H1 (cell line): ENCODE data around the gene MGMT. TPM values are rescaled to one million over a fixed set of nuclear protein-coding genes. Genes with fewer than 3 reads are reported as not detected.

Source experiments
- CTCF ChIA-PET: fragments of 300-600 bp; sonication (Branson Sonifier 250); formaldehyde crosslinking; loops from one replicate; lab custom pipeline; 2021; ENCODE audit not compliant: partially characterized antibody; lab: Charles Lee
- POLR2A ChIA-PET: fragments of 300-600 bp; sonication (Branson Sonifier 250); formaldehyde crosslinking; loops from one replicate; lab custom pipeline; 2021; ENCODE audit warnings: inconsistent platforms; ENCODE audit not compliant: partially characterized antibody; lab: Charles Lee
- DNase-seq, 2 experiments: peaks; one replicate each; pipeline versions ENCODE4 v3.0.0 to v3.0.0-alpha.2; 2010 to 2022; ENCODE audit warnings: low spot score in 2 of 2, low read depth in 1 of 2, mixed read lengths in 1 of 2
- FAIRE-seq: peaks from 2 replicates; lab custom pipeline; 2011; peaks lifted over from hg19 to GRCh38; lab: Jason Lieb, UNC
- H2AFZ ChIP-seq: 2 replicates; pipeline ENCODE4 v1.8.1; 2012; ENCODE audit warnings: low read length, inconsistent platforms
- H2AK5ac ChIP-seq: 2 replicates; pipeline ENCODE4 v1.6.1; 2013; ENCODE audit warnings: low read depth, low read length
- H2BK120ac ChIP-seq: replicated peaks from 2 replicates; pipeline ENCODE3; 2013; ENCODE audit warnings: low read depth, low read length, inconsistent platforms
- H2BK12ac ChIP-seq: 2 replicates; pipeline ENCODE4 v1.6.1; 2013; ENCODE audit warnings: low read depth, low read length
- H2BK15ac ChIP-seq: 2 replicates; pipeline ENCODE4 v1.6.1; 2013; ENCODE audit warnings: low read length
- H2BK20ac ChIP-seq: 2 replicates; pipeline ENCODE4 v1.6.1; 2013; ENCODE audit warnings: low read length
- H2BK5ac ChIP-seq: 2 replicates; pipeline ENCODE4 v1.6.1; 2013; ENCODE audit warnings: low read depth, low read length
- H3K14ac ChIP-seq: 2 replicates; pipeline ENCODE4 v1.6.1; 2013; ENCODE audit warnings: inconsistent platforms; ENCODE audit not compliant: insufficient read length
- H3K18ac ChIP-seq: 2 replicates; pipeline ENCODE4 v1.6.1; 2013; ENCODE audit warnings: low read length; ENCODE audit errors: extremely low read depth
- H3K23ac ChIP-seq: 2 replicates; pipeline ENCODE4 v1.6.1; 2013; ENCODE audit warnings: inconsistent platforms; ENCODE audit not compliant: insufficient read length
- H3K23me2 ChIP-seq: 2 replicates; pipeline ENCODE4 v1.6.1; 2013; ENCODE audit warnings: low read depth, low read length
- H3K27ac ChIP-seq: 2 replicates; pipeline ENCODE4 v1.6.1; 2011; ENCODE audit warnings: low read depth, low read length, inconsistent platforms
- H3K27me3 ChIP-seq, 4 experiments: replicated peaks in 1 of 4; 1 replicate in 1 of 4; 2 replicates in 3 of 4; pipeline versions ENCODE4 v1.6.1 to v1.8.1; 2011 to 2013; ENCODE audit warnings: low read length in 3 of 4, mild to moderate bottlenecking in 3 of 4, inconsistent platforms in 2 of 4, mixed read lengths in 2 of 4, moderate library complexity in 1 of 4; ENCODE audit not compliant: control insufficient read depth in 3 of 4, insufficient read depth in 3 of 4; ENCODE audit errors: extremely low read depth in 1 of 4
- H3K36me3 ChIP-seq, 4 experiments: 2 replicates each; pipeline versions ENCODE4 v1.6.1 to v1.8.1; 2011 to 2013; ENCODE audit warnings: mild to moderate bottlenecking in 4 of 4, low read length in 3 of 4, moderate library complexity in 2 of 4, control low read depth in 1 of 4, inconsistent platforms in 1 of 4; ENCODE audit not compliant: insufficient read depth in 4 of 4, control insufficient read depth in 2 of 4
- H3K4ac ChIP-seq: replicated peaks from 2 replicates; pipeline ENCODE3; 2013; ENCODE audit warnings: low read length, low read depth, mixed read lengths, inconsistent platforms; ENCODE audit not compliant: insufficient read length
- H3K4me1 ChIP-seq, 4 experiments: replicated peaks in 1 of 4; 1 replicate in 1 of 4; 2 replicates in 3 of 4; pipeline versions ENCODE4 v1.6.1 to v1.8.1; 2011 to 2013; ENCODE audit warnings: low read length in 3 of 4, inconsistent platforms in 2 of 4, mixed read lengths in 1 of 4; ENCODE audit not compliant: insufficient read depth in 4 of 4, control insufficient read depth in 3 of 4
- H3K4me2 ChIP-seq, 2 experiments: 2 replicates each; pipeline versions ENCODE4 v1.6.1 to v1.8.1; 2011 to 2013; ENCODE audit warnings: low read depth in 2 of 2, low read length in 2 of 2, control low read depth in 1 of 2, inconsistent platforms in 1 of 2, mild to moderate bottlenecking in 1 of 2; ENCODE audit not compliant: insufficient read depth in 1 of 2
- H3K4me3 ChIP-seq, 4 experiments: fragments of 200-600, 300-600 bp in 1 of 4; sonication (generic), shearing (Covaris generic), sonication (Bioruptor Twin) in 1 of 4; 2 replicates each; pipeline versions ENCODE4 v1.5.1 to v1.8.1; 2011 to 2016; ENCODE audit warnings: low read length in 4 of 4, low read depth in 3 of 4, control low read depth in 2 of 4, inconsistent platforms in 2 of 4, mild to moderate bottlenecking in 2 of 4, mixed read lengths in 1 of 4, moderate library complexity in 1 of 4; ENCODE audit not compliant: insufficient read depth in 2 of 4; ENCODE audit errors: extremely low read depth in 1 of 4
- H3K56ac ChIP-seq: replicated peaks from 2 replicates; pipeline ENCODE3; 2013; ENCODE audit warnings: low read depth, mild to moderate bottlenecking, mixed read lengths, low read length, inconsistent platforms; ENCODE audit not compliant: insufficient read length
- H3K79me1 ChIP-seq: 2 replicates; pipeline ENCODE4 v1.6.1; 2013; ENCODE audit warnings: low read depth, low read length, control low read depth
- H3K79me2 ChIP-seq, 2 experiments: 2 replicates each; pipeline versions ENCODE4 v1.6.1 to v1.8.1; 2012 to 2013; ENCODE audit warnings: low read length in 2 of 2, mild to moderate bottlenecking in 2 of 2, inconsistent platforms in 1 of 2; ENCODE audit not compliant: insufficient read depth in 2 of 2, control insufficient read depth in 1 of 2
- H3K9ac ChIP-seq, 4 experiments: replicated peaks in 1 of 4; 1 replicate in 1 of 4; 2 replicates in 3 of 4; pipeline versions ENCODE4 v1.6.1 to v1.8.1; 2011 to 2013; ENCODE audit warnings: low read depth in 3 of 4, low read length in 3 of 4, control low read depth in 2 of 4, mild to moderate bottlenecking in 2 of 4, moderate library complexity in 2 of 4, inconsistent platforms in 1 of 4; ENCODE audit errors: extremely low read depth in 1 of 4
- H3K9me3 ChIP-seq, 2 experiments: 2 replicates each; pipeline versions ENCODE4 v1.6.1 to v1.8.1; 2012 to 2013; ENCODE audit warnings: mild to moderate bottlenecking in 2 of 2, moderate library complexity in 2 of 2, control low read depth in 1 of 2, inconsistent platforms in 1 of 2, low read depth in 1 of 2, low read length in 1 of 2, mixed read lengths in 1 of 2; ENCODE audit not compliant: insufficient read depth in 2 of 2
- H4K20me1 ChIP-seq, 2 experiments: replicated peaks in 1 of 2; 2 replicates each; pipeline versions ENCODE3 to v1.8.1; 2011 to 2013; ENCODE audit warnings: inconsistent platforms in 2 of 2, low read length in 2 of 2, mild to moderate bottlenecking in 1 of 2; ENCODE audit not compliant: insufficient read depth in 2 of 2, control insufficient read depth in 1 of 2
- H4K5ac ChIP-seq: 2 replicates; pipeline ENCODE4 v1.6.1; 2013; ENCODE audit warnings: low read length, low read depth, mixed read lengths, inconsistent platforms; ENCODE audit not compliant: insufficient read length
- H4K8ac ChIP-seq: 2 replicates; pipeline ENCODE4 v1.8.0; 2013; ENCODE audit warnings: mild to moderate bottlenecking, moderate library complexity, low read length, inconsistent platforms; ENCODE audit not compliant: insufficient read depth; ENCODE audit errors: extremely low read depth
- H4K91ac ChIP-seq: replicated peaks from 2 replicates; pipeline ENCODE3; 2013; ENCODE audit warnings: low read length, mixed read lengths, inconsistent platforms; ENCODE audit not compliant: insufficient read length
- BRCA1 ChIP-seq: IDR thresholded peaks from 2 replicates; pipeline ENCODE4 v1.6.1; 2012; ENCODE audit warnings: low read depth, low read length, improper control_type of control experiment
- SP4 ChIP-seq: IDR thresholded peaks from 2 replicates; pipeline ENCODE4 v1.6.1; 2012; ENCODE audit warnings: low read length, inconsistent platforms
- WGBS, 2 experiments: shearing (Covaris generic) in 1 of 2; methylation state at CpG; one replicate each; pipeline versions ENCODE4 v1.1.6 to v1.1.7; 2013 to 2015; ENCODE audit warnings: low lambda C conversion rate in 2 of 2, mixed read lengths in 2 of 2, inconsistent platforms in 1 of 2, low coverage in 1 of 2, missing lambda C conversion rate in 1 of 2; ENCODE audit not compliant: insufficient replicate concordance in 2 of 2, insufficient coverage in 1 of 2, insufficient read length in 1 of 2; ENCODE audit errors: extremely low coverage in 1 of 2, missing lambda C conversion rate in 1 of 2; 5-methylcytosine and 5-hydroxymethylcytosine counted together
- polyA plus RNA-seq, 7 experiments: library from polyadenylated mRNA; depleted of rRNA in 3 of 7; stranded (reverse) in 5 of 7; unstranded in 2 of 7; fragments of >200 nt in 5 of 7; fragments of 200-250 nt in 2 of 7; gene quantifications; 1 replicate in 5 of 7; 2 replicates in 1 of 7; 4 replicates in 1 of 7; pipeline versions ENCODE4 v1.2.1 to v1.2.3, GENCODE V29; 2011 to 2013; ENCODE audit warnings: missing spikeins in 2 of 7, mixed read lengths in 2 of 7
- total RNA-seq: library from RNA; stranded (reverse); fragmentation: NEBNext Ultra II Directional; extraction: Animal tissue kit (Norgen Biotek cat#: 25700); gene quantifications from 2 replicates; pipeline ENCODE4 v1.2.1, GENCODE V29; 2021
- TF ChIP-seq, protein P1 (sequence below): IDR thresholded peaks from 2 replicates; pipeline ENCODE4 v1.6.1; 2012; ENCODE audit warnings: inconsistent platforms

MGMT gene
- total and polyA plus RNA-seq, 2 of the 8 experiments (the other 6 are each of a cell fraction or from before 2014, with no cell fraction given), result 9.9 to 10.7 TPM

DNA sequence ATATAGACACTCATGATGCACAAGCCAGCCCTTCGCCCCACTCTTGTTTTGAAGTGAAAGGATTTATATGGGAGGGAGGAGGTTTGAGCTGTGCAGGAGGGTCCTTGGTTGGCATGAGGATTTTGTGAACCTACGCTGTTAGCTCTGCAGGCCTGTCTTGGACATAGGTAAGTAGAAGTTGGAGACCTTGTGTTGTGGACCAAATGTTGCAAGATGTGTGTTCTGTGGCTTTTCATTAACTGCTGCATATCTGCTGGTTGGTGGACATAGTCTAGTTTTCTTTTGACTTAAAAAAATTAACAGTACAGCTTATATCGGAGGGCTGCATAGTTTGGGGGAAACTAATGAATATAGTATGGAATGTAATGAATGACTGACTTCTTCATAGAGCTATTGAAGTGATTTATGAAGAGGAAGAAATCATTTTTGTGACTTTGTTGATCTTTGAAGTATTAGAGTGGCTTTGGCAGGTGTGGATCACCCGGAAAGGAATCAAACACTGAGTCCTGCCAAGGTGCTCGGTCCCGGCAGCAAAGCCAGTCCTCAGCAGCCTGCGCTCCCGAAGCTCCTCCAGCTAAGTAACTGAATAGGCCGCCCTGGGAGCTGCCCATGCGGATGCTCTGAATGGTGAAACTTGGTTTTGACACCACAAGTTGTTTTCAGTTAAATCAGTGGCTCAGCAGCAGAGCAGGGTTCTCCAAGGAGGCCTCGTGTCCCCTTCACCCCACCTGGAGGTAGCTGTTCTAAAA lies 3.2 kb downstream of the MGMT start:
- H3K56ac ChIP-seq, result no peak overlapping the region
- FAIRE-seq (no peak), DNase-seq (no peak)
- no peak overlapping the region for H4K5ac ChIP-seq
- H3K23ac ChIP-seq, result no peak overlapping the region
- no peak overlapping the region for H3K4me2 ChIP-seq
- H3K9ac ChIP-seq, result no peak overlapping the region
- no peak overlapping the region for H2BK12ac ChIP-seq
- WGBS, 2 experiments, result 84% methylated on average over 11 of the region's 11 CpGs; no CpG with 5 or more reads in 1 of the 2 experiments
- peaks cover 0 to 2% of the 10 kb centered on the region in 2 experiments; a peak in 1 of 4 replicates for H3K9me3 ChIP-seq
- POLR2A ChIA-PET, result no interaction called here
- peaks cover 0 to 7% (median 0%) of the 10 kb centered on the region in 4 experiments; a peak in 4 of 7 replicates for H3K4me1 ChIP-seq
- no peak overlapping the region for H4K91ac ChIP-seq
- no peak overlapping the region for H4K8ac ChIP-seq
- no peaks in the 10 kb centered on the region; the same call in 1 of the 2 replicates for H3K23me2 ChIP-seq
- H3K79me2 ChIP-seq, result no peaks in the 10 kb centered on the region
- no peak overlapping the region for H3K27ac ChIP-seq
- no peak overlapping the region for H2BK20ac ChIP-seq
- H3K36me3 ChIP-seq, result no peaks in the 10 kb centered on the region
- H3K18ac ChIP-seq, result no peak overlapping the region
- no peak overlapping the region for H2BK120ac ChIP-seq
- H3K14ac ChIP-seq, result no peak overlapping the region
- no peak overlapping the region for H2AFZ ChIP-seq
- H3K4ac ChIP-seq, result no peak overlapping the region
- no peak overlapping the region for H3K4me3 ChIP-seq
- H2BK5ac ChIP-seq, result no peak overlapping the region
- no peak overlapping the region for H2BK15ac ChIP-seq
- TF ChIP-seq SP4 (no peak), BRCA1 (no peak)
- TF ChIP-seq, protein P1, sequence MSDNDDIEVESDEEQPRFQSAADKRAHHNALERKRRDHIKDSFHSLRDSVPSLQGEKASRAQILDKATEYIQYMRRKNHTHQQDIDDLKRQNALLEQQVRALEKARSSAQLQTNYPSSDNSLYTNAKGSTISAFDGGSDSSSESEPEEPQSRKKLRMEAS, result no peak
- no peak overlapping the region for H2AK5ac ChIP-seq
- H3K27me3 ChIP-seq, result peaks cover 0 to 10% (median 3%) of the 10 kb centered on the region in 4 experiments; a peak in 3 of 7 replicates
- H3K79me1 ChIP-seq, result no peaks in the 10 kb centered on the region; the same call in 1 of the 2 replicates
- no peaks in the 10 kb centered on the region for H4K20me1 ChIP-seq
- CTCF ChIA-PET, result interaction anchor here (1.1 kb wide), 1 partner anchor 28 kb away, joined by 3 read pairs; no protein-coding TSS in a partner anchor
